Spleen (tissue), 11 donors: ENCODE data around the gene PHF10. TPM values are rescaled to one million over a fixed set of nuclear protein-coding genes. Genes with fewer than 3 reads are reported as not detected.
"Not testable (repeated sequence)": the region's sequence is repeated elsewhere in the genome, so short reads cannot be mapped to it uniquely, and the experiment has no call there.

Source experiments
- DNase-seq: peaks from one replicate; pipeline ENCODE4 v3.0.0-alpha.2; 2020
- H3K27ac ChIP-seq, 8 donors: fragments of 200-600 bp; sonication (generic) in 7 of 8; 1 replicate in 4 of 8; 2 replicates in 4 of 8; pipeline versions ENCODE4 v1.5.0 to v1.8.0; 2016 to 2021; ENCODE audit warnings: inconsistent platforms in 4 of 8, mild to moderate bottlenecking in 4 of 8, moderate library complexity in 1 of 8
- H3K27me3 ChIP-seq, 7 donors: fragments of 200-600 bp; sonication (generic) in 6 of 7; replicated peaks in 1 of 7; 1 replicate in 4 of 7; 2 replicates in 3 of 7; pipeline versions ENCODE4 v1.5.0 to v1.8.0; 2016 to 2021; ENCODE audit warnings: inconsistent platforms in 3 of 7, mild to moderate bottlenecking in 1 of 7
- H3K36me3 ChIP-seq, 6 donors: fragments of 200-600 bp; sonication (generic) in 5 of 6; 1 replicate in 4 of 6; 2 replicates in 2 of 6; pipeline versions ENCODE4 v1.5.0 to v1.8.0; 2016 to 2021; ENCODE audit warnings: inconsistent platforms in 2 of 6
- H3K4me1 ChIP-seq, 6 donors: fragments of 200-600 bp; sonication (generic) in 5 of 6; 1 replicate in 3 of 6; 2 replicates in 3 of 6; pipeline versions ENCODE4 v1.5.0 to v1.8.0; 2016 to 2021; ENCODE audit warnings: inconsistent platforms in 3 of 6
- H3K4me3 ChIP-seq, 8 donors: fragments of 200-600 bp; sonication (generic) in 7 of 8; 1 replicate in 4 of 8; 2 replicates in 4 of 8; pipeline versions ENCODE4 v1.5.0 to v1.8.0; 2016 to 2021; ENCODE audit warnings: inconsistent platforms in 4 of 8, mild to moderate bottlenecking in 4 of 8, moderate library complexity in 2 of 8
- H3K9me3 ChIP-seq, 8 donors: fragments of 200-600 bp; sonication (generic) in 7 of 8; 1 replicate in 4 of 8; 2 replicates in 4 of 8; pipeline versions ENCODE4 v1.5.0 to v1.8.0; 2016 to 2021; ENCODE audit warnings: inconsistent platforms in 4 of 8
- CTCF ChIP-seq, 11 experiments: fragments of 200-600 bp in 7 of 11; fragments of 450-650 bp in 4 of 11; sonication (generic) in 4 of 11; IDR thresholded peaks in 8 of 11; conservative IDR thresholded peaks in 3 of 11; 1 replicate in 7 of 11; 2 replicates in 4 of 11; pipeline versions ENCODE4 v1.4.0 to v1.8.0; 2016 to 2021; ENCODE audit warnings: antibody characterized with exemption in 11 of 11, inconsistent platforms in 4 of 11, mild to moderate bottlenecking in 1 of 11
- POLR2A ChIP-seq, 3 donors: fragments of 450-650 bp; IDR thresholded peaks; one replicate each; pipeline ENCODE4 v1.5.1; 2017; ENCODE audit warnings: antibody characterized with exemption in 3 of 3, mild to moderate bottlenecking in 1 of 3
- POLR2AphosphoS5 ChIP-seq, 3 donors: sonication (generic); formaldehyde crosslinking; IDR thresholded peaks; one replicate each; pipeline ENCODE4 v1.5.1; 2017; ENCODE audit warnings: antibody characterized with exemption in 3 of 3
- WGBS, 5 donors: extraction: QIAGEN DNeasy Blood & Tissue Kit in 3 of 5; methylation state at CpG; one replicate each; pipeline versions ENCODE4 v1.1.5 to v1.1.7; 2013 to 2018; 5-methylcytosine and 5-hydroxymethylcytosine counted together
- intact Hi-C: fragments of 100-400 bp; cut with DNase I; formaldehyde crosslinking; loops from one replicate; pipeline ENCODE4 v1.15.0; 2023; ENCODE audit warnings: low total_unique reads
- polyA plus RNA-seq, 3 donors: library from polyadenylated mRNA; stranded (reverse); fragments of 200-250 nt; gene quantifications; one replicate each; pipeline ENCODE4 v1.2.1, GENCODE V29; 2013
- total RNA-seq, 7 donors: library from RNA; depleted of rRNA in 3 of 7; stranded (reverse); fragments of >200 nt in 3 of 7; fragmentation: NEBNext Ultra II Directional in 4 of 7; extraction: Animal tissue kit (Norgen Biotek cat#: 25700) in 4 of 7; gene quantifications; one replicate each; pipeline versions ENCODE4 v1.1.0 to v1.2.1, GENCODE V29; 2016 to 2021
- donor health status: healthy with polysubstance abuse.
- donor health status: DM: no; HTN: no; CAD: no; lungs with moderate emphysema.
- donor health status: DM: no; HTN: no; CAD: no.
- donor health status: Bipolar disorder and iron deficiency.
- donor health status: healthy.
- donor health status: DM: no; HTN: no; CAD: no.
- donor health status: DM: yes; HTN: yes; CAD: no.

Gene PHF10
- total and polyA plus RNA-seq, 10 donors, result 36.7 to 102 (median 58.0) TPM

GRCh38 chr6:169701311-169701953 lies 22.9 kb downstream of the PHF10 start:
- DNase-seq, result no peak
- peaks cover 0 to 31% (median 5%) of the 10 kb centered on the region in 6 donors for H3K36me3 ChIP-seq
- intact Hi-C loops, result no loop called here

GRCh38 chr6:169700296-169700695 lies 24.0 kb downstream of the PHF10 start:
- Histone ChIP-seq H3K4me3 (peak overlapping the region in 1 of 8 donors; percentile 90), H3K27me3 (no peaks in the 10 kb centered on the region), H3K27ac (no peak overlapping the region), H3K4me1 (peaks cover 35 to 52% (median 45%) of the 10 kb centered on the region in 6 donors), H3K9me3 (peaks cover 0 to 12% (median 9%) of the 10 kb centered on the region in 8 donors), H3K36me3 (peaks cover 0 to 24% (median 5%) of the 10 kb centered on the region in 6 donors)
- TF ChIP-seq POLR2A (IDR thresholded peaks at IDR 0.05) (no peak), POLR2AphosphoS5 (IDR thresholded peaks at IDR 0.05) (no peak), CTCF (IDR thresholded peaks at IDR 0.05 in 8 of 11, conservative IDR thresholded peaks at IDR 0.05 in 3 of 11) (no peak)
- 44 to 61% (median 53%) methylated on average over 5 of the region's 5 CpGs for WGBS, 5 donors
- DNase-seq, result no peak
- intact Hi-C loops, result no loop called here

More at GRCh38 chr6:169701311-169701953, 22.9 kb downstream of the PHF10 start:
- TF ChIP-seq CTCF (IDR thresholded peaks at IDR 0.05 in 8 of 11, conservative IDR thresholded peaks at IDR 0.05 in 3 of 11) (no peak), POLR2A (IDR thresholded peaks at IDR 0.05) (peak in 1 of 3 donors; percentile 7), POLR2AphosphoS5 (IDR thresholded peaks at IDR 0.05) (no peak)
- H3K27me3 ChIP-seq, result no peaks in the 10 kb centered on the region
- WGBS, 5 donors, result 0 to 1% (median 0%) methylated on average over 24 to 54 of the region's 54 CpGs
- H3K27ac ChIP-seq, result peak overlapping the region; percentile 91 to 99 (median 98)
- H3K9me3 ChIP-seq, result peaks cover 0 to 3% (median 1%) of the 10 kb centered on the region in 8 donors
- H3K4me3 ChIP-seq, result peak overlapping the region; percentile 76 to 98 (median 92)
- peaks cover 35 to 64% (median 56%) of the 10 kb centered on the region in 6 donors for H3K4me1 ChIP-seq

GRCh38 chr6:169697115-169697514 lies 27.2 kb downstream of the PHF10 start:
- intact Hi-C loops, result not testable (repeated sequence)
- TF ChIP-seq CTCF (IDR thresholded peaks at IDR 0.05 in 8 of 11, conservative IDR thresholded peaks at IDR 0.05 in 3 of 11), result peak in 5 of 11 experiments; percentile 24 to 51 (median 41)

GRCh38 chr6:169695131-169695530 lies 29.2 kb downstream of the PHF10 start:
- 91 to 97% (median 94%) methylated on average over 5 of the region's 5 CpGs for WGBS, 5 donors
- Histone ChIP-seq H3K9me3 (peaks cover 0 to 31% (median 23%) of the 10 kb centered on the region in 8 donors), H3K36me3 (peaks cover 0 to 14% (median 0%) of the 10 kb centered on the region in 6 donors), H3K4me3 (no peak overlapping the region), H3K27ac (no peak overlapping the region), H3K27me3 (no peaks in the 10 kb centered on the region), H3K4me1 (peaks cover 0 to 8% (median 6%) of the 10 kb centered on the region in 6 donors)
- no peak for TF ChIP-seq POLR2A (IDR thresholded peaks at IDR 0.05)
- TF ChIP-seq CTCF (IDR thresholded peaks at IDR 0.05 in 8 of 11, conservative IDR thresholded peaks at IDR 0.05 in 3 of 11), result no peak
- no peak for TF ChIP-seq POLR2AphosphoS5 (IDR thresholded peaks at IDR 0.05)
- DNase-seq, result no peak
- intact Hi-C loops, result no loop called here

More at GRCh38 chr6:169697115-169697514, 27.2 kb downstream of the PHF10 start:
- H3K4me1 ChIP-seq, result peaks cover 10 to 23% (median 17%) of the 10 kb centered on the region in 6 donors
- WGBS, 5 donors, result 87 to 93% (median 91%) methylated on average over 10 of the region's 10 CpGs
- not testable (repeated sequence) for H3K4me3 ChIP-seq, H3K27ac ChIP-seq, DNase-seq, H3K27me3 ChIP-seq
- H3K36me3 ChIP-seq, result peaks cover 0 to 14% (median 0%) of the 10 kb centered on the region in 6 donors
- peaks cover 0 to 30% (median 22%) of the 10 kb centered on the region in 8 donors for H3K9me3 ChIP-seq
